NCI-H1436 treated with DMSO at 0.1 percent for 48 hours (cell line): ENCODE data around the gene LRRC8C.

Experiments used
- DNase-seq: peaks from one replicate; lab custom pipeline; 2025; lab: John Stamatoyannopoulos, UW

The LRRC8C gene

GRCh38 chr1:89733748-89734147, 100.8 kb downstream of the LRRC8C start:
- DNase-seq: no peak

GRCh38 chr1:89734442-89734841, 101.5 kb downstream of the LRRC8C start:
- no peak for DNase-seq

- DNase-seq: no peak
These were observed 102.6 kb downstream of the LRRC8C start for GRCh38 chr1:89735479-89735878.

DNA sequence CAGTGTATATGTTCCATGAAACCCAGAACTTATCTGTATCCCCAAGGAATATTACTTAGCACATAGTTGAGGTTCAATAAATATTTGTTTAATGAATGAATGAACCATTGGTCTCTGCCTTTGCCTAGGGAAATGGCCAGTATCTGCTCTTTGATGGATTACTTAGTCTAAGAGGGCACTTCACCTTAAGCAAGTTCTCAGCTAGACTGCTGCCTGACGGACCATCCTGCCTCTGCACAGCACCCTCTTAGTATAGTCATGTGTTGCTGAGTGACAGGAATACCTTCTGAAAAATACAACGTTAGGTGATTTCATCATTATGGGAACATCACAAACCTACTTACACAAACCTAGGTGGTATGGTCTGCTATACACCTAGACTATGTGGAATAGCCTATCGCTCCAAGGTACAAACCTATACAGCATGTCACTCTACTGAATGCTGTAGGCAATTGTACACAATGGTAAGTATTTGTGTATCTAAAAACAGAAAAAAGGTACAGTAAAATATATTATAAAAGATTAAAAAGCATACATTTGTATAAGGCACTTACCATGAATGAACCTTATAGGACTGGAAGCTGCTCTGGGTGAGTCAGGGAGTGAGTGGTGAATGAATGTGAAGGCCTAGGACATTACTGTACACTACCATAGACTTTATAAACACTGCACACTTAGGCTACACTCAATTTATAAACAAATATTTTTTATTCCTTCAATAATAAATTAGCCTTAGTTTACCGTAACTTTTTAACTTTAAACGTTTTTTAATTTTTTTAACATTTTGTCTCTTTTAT, 104.2 kb downstream of the LRRC8C start:
- no peak for DNase-seq

- no peak for DNase-seq
These were observed 105.1 kb downstream of the LRRC8C start for GRCh38 chr1:89737985-89738510.

- no peak for DNase-seq
These were observed 106.3 kb downstream of the LRRC8C start for GRCh38 chr1:89739013-89739843.

DNA sequence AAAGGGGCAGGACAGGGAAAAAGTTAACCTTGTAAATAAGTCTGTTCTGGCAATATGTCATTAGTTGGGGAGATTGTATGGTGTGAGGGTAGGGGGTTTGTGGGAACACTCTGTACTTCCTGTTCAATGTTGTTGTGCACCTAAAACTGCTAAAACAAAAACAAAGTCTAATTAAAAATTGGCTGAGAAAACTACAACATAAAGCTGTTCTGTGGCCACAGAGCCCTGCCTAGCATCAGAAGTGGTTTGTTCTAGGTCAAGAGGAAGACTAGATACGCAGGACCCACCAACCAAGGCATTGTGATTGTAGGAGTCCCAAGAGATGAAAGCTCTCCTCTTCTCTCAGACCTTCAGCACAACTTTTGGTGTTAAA, 106.9 kb downstream of the LRRC8C start:
- no peak for DNase-seq

DNA sequence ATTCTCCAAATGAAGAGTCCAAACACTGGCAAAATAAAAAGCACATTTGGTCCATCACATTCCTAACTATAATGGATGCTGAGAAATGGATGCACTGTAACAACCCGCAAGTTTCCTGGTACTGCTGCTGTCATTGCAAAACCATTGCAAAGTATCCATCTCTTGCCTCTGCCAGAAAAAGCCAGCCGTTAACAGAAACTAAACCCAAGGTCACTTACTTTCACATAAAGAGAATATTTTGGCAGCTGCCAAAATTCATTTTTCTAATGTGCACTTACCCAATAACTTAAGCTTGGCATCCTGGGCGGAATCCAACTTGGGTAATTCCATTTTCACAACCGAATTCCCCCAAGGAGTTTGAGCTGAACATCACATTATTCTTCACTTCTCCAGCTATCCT, 110.9 kb downstream of the LRRC8C start:
- DNase-seq: no peak

GRCh38 chr1:89746424-89747149, 113.7 kb downstream of the LRRC8C start:
- no peak for DNase-seq

GRCh38 chr1:89753761-89754160, 120.8 kb downstream of the LRRC8C start:
- no peak for DNase-seq

- no peak for DNase-seq
These were observed 121.6 kb downstream of the LRRC8C start for GRCh38 chr1:89754518-89754917.

DNA sequence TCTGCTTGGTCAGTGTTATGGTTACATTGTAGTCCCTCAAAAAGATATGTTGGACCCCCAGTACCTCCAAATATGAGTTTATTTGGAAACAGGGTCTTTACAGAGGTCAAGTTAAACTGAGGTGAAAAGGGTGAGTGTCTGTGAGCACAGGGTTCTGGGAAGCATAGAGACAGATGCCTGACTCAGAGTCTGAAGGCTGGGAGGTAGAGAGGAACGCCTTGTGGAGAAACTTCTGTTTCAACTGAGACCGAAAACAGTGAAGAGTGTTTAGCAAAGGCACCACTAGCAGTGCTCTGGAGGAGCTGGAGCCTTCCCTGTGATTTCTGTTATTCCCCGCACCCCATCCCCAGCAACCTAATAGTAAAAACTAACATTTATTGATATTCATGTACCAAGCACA, 122.7 kb downstream of the LRRC8C start:
- DNase-seq: no peak

- DNase-seq: no peak
These were observed 124.6 kb downstream of the LRRC8C start for GRCh38 chr1:89757532-89757931.

- no peak for DNase-seq
These were observed 125.2 kb downstream of the LRRC8C start for GRCh38 chr1:89758156-89758555.

DNA sequence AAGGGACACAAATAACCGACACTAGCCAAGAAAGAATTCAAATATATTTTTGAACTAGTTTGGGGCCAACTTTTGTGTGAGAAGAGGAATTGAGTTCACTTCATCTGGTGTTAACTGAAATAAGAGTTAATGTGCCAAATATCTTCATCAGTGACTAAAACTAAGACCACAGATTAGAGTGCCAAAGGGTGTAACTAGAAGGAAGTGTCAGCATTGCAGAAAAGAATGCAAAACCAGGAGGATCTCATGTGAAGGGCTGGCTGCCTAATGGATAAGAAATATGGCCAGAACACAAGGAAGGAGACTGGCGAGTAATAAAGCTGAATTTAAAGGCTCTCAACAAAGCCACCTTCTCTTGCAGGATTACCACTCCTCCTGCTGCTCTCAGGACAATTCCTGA, 126.1 kb downstream of the LRRC8C start:
- no peak for DNase-seq

DNA sequence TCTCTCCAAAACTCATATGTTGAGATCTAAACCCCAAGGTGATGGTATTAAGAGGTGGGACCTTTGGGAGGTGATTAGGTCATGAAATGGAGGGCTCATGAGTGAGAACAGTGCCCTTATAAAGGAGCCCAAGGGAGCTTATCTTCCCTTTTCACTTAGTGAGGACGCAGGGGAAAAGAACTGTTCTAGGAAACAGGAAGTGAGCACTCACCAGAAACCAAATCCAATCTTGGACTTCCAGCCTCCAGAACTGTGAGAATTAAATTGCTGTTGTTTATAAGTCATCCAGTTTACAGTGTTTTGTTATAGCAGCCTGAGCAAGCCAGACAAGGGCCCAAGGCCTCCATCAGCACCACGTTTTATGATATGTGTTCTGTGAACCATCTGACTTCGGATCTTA, 127.6 kb downstream of the LRRC8C start:
- no peak for DNase-seq

GRCh38 chr1:89761338-89761737, 128.4 kb downstream of the LRRC8C start:
- no peak for DNase-seq

DNA sequence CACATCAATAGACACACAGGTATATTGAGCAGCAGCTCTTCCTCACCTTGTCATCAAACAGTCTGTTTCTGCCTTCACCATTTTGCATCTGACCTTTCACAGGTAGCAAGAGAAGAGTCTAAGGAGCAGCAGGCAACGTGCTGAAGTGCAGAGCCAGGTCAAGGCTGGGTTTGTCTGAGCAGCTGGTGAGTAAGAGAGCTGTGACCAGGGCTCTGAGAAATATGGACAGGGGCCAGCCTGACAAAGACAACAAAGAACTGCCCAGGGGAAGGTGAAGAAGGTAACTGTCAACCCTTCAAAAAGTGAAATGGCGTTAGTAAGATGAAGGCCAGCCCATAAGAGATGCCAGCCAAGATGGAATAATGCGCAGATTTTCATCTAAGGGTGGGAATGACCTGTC, 129.0 kb downstream of the LRRC8C start:
- no peak for DNase-seq

DNA sequence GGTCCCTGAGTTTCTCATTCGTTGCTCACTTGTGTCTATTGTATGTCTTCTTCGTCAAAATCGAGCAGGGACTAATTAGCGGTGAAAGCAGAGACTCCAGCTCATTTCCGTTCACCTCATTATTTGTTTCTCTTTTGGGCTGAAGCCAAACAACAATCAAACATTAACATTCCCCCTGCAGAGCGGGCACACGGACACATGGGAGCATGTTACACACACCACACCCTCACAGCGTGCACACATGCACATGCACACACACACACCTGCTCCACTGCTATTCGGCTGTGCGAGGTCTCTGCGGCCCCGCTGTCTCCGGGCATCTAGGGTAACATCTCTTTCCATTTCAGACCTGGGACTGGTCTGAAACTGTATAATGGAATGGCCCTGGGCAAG, 129.5 kb downstream of the LRRC8C start:
- no peak for DNase-seq

GRCh38 chr1:89762779-89763648, 130.1 kb downstream of the LRRC8C start:
- DNase-seq: no peak

GRCh38 chr1:89763649-89763986, 130.7 kb downstream of the LRRC8C start:
- no peak for DNase-seq

- DNase-seq: no peak
These were observed 132.9 kb downstream of the LRRC8C start for GRCh38 chr1:89765774-89766173.
